Spinal cord (tissue), 10 donors: Measurements from ENCODE around the gene ALDH5A1. TPM values are rescaled to one million over a fixed set of nuclear protein-coding genes. Genes with fewer than 3 reads are reported as not detected.
"Not testable (repeated sequence)": the region's sequence is repeated elsewhere in the genome, so short reads cannot be mapped to it uniquely, and the experiment has no call there.

Experiments
- DNase-seq, 6 donors: peaks; one replicate each; pipeline versions ENCODE4 v3.0.0 to v3.0.0-alpha.2; 2013 to 2015; ENCODE audit warnings: low spot score in 6 of 6, low read depth in 4 of 6
- H3K27ac ChIP-seq: one replicate; pipeline ENCODE4 v1.5.1; 2013; ENCODE audit warnings: low read depth, low read length, control low read depth
- H3K27me3 ChIP-seq: one replicate; pipeline ENCODE4 v1.6.1; 2013; ENCODE audit warnings: low read length; ENCODE audit not compliant: control insufficient read depth, insufficient read depth
- H3K36me3 ChIP-seq: one replicate; pipeline ENCODE4 v1.6.1; 2013; ENCODE audit warnings: low read length; ENCODE audit not compliant: control insufficient read depth, insufficient read depth
- H3K4me1 ChIP-seq: one replicate; pipeline ENCODE4 v1.6.1; 2013; ENCODE audit warnings: low read length; ENCODE audit not compliant: control insufficient read depth, insufficient read depth
- H3K4me3 ChIP-seq: one replicate; pipeline ENCODE4 v1.5.1; 2013; ENCODE audit warnings: low read depth, low read length, control low read depth
- H3K9me3 ChIP-seq: one replicate; pipeline ENCODE4 v1.6.1; 2013; ENCODE audit warnings: low read length; ENCODE audit not compliant: control insufficient read depth, insufficient read depth
- WGBS: methylation state at CpG from one replicate; pipeline ENCODE4 v1.1.5; 2013; ENCODE audit warnings: missing lambda C conversion rate; ENCODE audit not compliant: insufficient coverage; 5-methylcytosine and 5-hydroxymethylcytosine counted together
- polyA plus RNA-seq, 2 donors: library from polyadenylated mRNA; unstranded; fragments of 120-200 nt; gene quantifications; one replicate each; pipeline ENCODE4 v1.2.1, GENCODE V29; 2013; ENCODE audit not compliant: insufficient read length in 2 of 2
- total RNA-seq, 2 donors: library from RNA; depleted of rRNA in 1 of 2; stranded (reverse); fragments of 120-200 nt in 1 of 2; fragments of >200 nt in 1 of 2; gene quantifications; one replicate each; pipeline versions ENCODE4 v1.2.3 to v1.2.4, GENCODE V29; 2013 to 2014
- donor health status: healthy.

ALDH5A1 gene
- total and polyA plus RNA-seq, 4 donors, result 22.4 to 68.3 (median 44.7) TPM

DNA sequence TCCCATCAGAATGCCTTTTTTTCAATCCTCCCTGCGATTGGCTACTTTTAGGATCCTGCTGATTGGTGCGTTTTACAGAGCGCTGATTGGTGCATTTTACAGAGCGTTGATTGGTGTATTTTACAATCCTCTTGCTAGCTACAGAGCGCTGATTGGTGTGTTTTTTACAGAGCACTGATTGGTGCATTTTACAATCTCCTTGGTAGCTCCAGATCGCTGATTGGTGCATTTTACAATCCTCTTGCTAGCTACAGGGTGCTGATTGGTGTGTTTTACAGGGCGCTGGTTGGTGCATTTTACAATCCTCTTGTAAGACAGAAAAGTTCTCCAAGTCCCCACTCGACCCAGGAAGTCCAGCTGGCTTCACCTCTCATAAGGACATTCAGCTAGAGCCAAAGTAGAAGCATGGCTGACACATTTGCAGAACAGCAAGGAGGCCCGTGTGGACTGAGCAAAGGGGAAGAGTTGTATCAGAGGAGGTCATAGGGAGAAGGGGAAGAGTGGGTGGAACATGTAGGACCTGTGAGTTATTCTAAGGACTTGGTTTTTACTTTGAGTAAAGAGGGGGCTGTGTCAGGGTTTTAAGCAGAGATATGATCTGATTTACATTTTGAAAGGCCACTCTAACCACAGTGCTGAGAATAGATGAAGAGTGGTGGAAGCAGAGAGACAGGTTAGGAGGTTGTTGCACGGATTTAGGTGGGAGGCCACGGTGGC lies 2.6 kb downstream of the ALDH5A1 start:
- Histone ChIP-seq H3K4me1 (peaks cover 11% of the 10 kb centered on the region), H3K36me3 (no peaks in the 10 kb centered on the region), H3K9me3 (no peaks in the 10 kb centered on the region), H3K4me3 (no peak overlapping the region), H3K27me3 (no peaks in the 10 kb centered on the region), H3K27ac (no peak overlapping the region)
- WGBS, result 97% methylated on average over 11 of the region's 11 CpGs
- DNase-seq, result no peak

DNA sequence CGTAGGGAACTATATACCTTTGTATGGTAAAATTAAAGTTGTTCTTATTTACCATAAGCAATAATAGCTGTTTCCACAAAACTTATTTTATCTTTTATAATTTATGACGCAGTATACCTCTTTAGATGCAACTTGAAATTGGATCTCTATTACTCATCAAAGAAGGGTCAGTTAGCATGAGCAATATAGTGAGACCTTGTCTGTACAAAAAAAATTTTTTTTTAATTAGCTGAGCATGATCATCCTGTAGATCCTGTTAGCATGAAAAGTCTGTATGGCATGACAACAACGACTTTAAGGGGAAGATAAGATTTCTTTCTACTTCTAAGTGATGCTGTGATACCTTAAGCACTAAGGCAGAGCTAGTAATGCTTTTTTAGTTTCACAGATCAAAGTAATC lies 5.9 kb downstream of the ALDH5A1 start:
- Histone ChIP-seq H3K4me1 (peaks cover 1% of the 10 kb centered on the region), H3K9me3 (no peaks in the 10 kb centered on the region), H3K27ac (no peak overlapping the region), H3K27me3 (no peaks in the 10 kb centered on the region), H3K36me3 (peaks cover 18% of the 10 kb centered on the region), H3K4me3 (no peak overlapping the region)
- DNase-seq, result no peak
- WGBS, result no CpG with 5 or more reads among the region's 3 CpGs

DNA sequence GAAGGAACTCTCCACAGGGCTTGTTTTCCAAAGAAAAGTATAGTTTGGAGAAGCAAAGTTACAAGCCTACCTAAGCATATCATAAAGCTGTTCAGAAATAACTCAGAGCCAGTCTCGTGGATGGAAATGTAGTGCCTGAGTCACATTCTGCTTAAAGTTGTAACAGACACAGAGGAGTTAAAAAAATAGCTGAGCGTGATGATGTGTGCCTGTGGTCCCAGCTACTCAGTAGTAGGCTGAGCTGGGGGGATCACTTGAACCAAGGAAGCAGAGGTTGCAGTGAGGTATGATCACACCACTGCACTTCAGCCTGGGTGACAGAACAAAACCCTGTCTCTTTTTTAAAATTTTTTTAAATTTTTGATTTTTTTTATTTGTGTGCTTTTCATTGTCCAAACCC lies 6.6 kb downstream of the ALDH5A1 start:
- Histone ChIP-seq H3K4me1 (no peaks in the 10 kb centered on the region), H3K27me3 (no peaks in the 10 kb centered on the region), H3K9me3 (no peaks in the 10 kb centered on the region), H3K4me3 (no peak overlapping the region), H3K27ac (no peak overlapping the region), H3K36me3 (peaks cover 20% of the 10 kb centered on the region)
- 76% methylated on average over 2 of the region's 2 CpGs for WGBS
- DNase-seq, result no peak

DNA sequence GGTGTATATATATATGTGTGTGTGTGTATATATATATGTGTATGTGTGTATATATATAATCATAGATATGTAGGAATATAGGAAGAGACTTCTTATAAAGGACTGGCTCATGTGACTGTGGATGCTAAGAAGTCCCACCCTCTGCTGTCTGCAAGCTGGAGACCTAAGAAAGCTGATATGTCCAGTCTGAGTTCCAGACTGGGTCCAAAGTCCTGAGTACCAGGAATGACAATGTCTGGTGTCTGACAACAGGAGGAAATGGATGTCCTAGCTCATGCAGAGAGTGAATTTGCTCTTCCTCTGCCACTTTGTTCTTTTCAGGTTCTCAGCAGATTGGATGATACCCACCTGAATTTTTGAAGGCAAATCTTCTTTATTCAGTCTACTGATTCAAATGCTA lies 7.1 kb downstream of the ALDH5A1 start:
- Histone ChIP-seq H3K4me1 (no peaks in the 10 kb centered on the region), H3K27me3 (no peaks in the 10 kb centered on the region)
- no peak for DNase-seq

DNA sequence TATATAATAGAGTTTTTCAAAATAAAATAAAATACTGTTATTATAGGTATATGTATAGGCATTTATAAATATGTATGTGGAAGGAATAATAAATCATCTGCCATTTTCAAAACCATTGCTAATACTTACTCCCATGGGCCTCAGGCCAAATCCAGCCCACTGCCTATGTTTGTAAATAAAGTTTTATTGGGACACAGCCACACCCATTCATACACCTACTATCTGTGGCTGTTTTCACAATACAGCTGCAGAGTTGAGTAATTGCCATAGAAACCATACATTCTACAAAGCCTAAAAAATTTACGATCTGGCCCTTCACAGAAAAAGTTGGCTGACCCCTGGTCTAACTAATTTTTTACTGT lies 9.5 kb downstream of the ALDH5A1 start:
- Histone ChIP-seq H3K4me3 (no peak overlapping the region), H3K36me3 (peaks cover 20% of the 10 kb centered on the region), H3K27ac (no peak overlapping the region), H3K9me3 (peaks cover 3% of the 10 kb centered on the region), H3K4me1 (no peaks in the 10 kb centered on the region), H3K27me3 (no peaks in the 10 kb centered on the region)
- WGBS, result no CpG with 5 or more reads among the region's 1 CpG
- DNase-seq, result no peak

More for the DNA sequence above, 7.1 kb downstream of the ALDH5A1 start:
- H3K9me3 ChIP-seq, result no peaks in the 10 kb centered on the region
- no peak overlapping the region for H3K27ac ChIP-seq
- peaks cover 20% of the 10 kb centered on the region for H3K36me3 ChIP-seq
- no peak overlapping the region for H3K4me3 ChIP-seq

DNA sequence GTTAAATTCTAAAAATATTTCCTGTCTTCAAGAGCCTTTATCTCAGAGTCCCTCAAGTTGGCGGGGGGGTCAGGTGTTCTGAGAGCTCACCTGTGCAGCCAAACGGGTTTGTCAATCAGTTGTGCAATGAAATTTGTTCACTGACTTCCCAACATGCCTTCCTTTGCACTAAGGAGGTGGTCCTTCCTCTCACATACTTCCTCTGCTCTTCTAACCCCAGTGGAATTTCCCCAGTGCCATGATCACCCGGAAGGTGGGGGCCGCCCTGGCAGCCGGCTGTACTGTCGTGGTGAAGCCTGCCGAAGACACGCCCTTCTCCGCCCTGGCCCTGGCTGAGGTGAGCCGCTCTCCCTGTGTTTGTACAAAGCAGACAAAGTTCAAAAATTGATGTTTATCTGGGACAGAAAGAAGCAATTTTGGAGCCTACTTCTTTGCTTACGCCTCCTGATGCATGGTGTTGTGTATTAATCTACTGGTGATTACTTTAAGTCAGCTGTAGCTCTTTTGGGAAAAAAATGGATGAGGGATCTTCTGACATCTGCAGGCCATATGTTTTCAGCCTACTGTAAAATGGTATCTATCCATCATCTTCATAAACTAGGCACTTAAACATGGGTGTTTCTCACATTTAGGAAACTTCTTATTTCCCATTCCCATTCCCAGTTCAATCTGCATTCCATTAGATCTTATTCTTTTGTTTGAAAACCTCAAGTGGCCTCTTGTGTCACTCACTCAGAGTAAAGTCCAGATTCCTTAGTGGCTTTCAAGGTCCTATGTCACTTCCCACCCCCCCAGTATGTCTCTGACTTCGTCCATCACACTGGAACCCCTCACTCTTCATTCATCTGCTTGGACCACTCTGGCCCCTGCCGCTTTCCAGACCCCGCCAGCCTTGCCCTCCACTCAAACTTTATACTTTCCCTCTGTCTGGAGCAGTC lies 10.1 kb downstream of the ALDH5A1 start:
- no peak for DNase-seq
- WGBS, result 91% methylated on average over 13 of the region's 14 CpGs
- Histone ChIP-seq H3K9me3 (peaks cover 3% of the 10 kb centered on the region), H3K4me1 (no peaks in the 10 kb centered on the region), H3K27ac (no peak overlapping the region), H3K36me3 (peaks cover 20% of the 10 kb centered on the region), H3K27me3 (no peaks in the 10 kb centered on the region), H3K4me3 (no peak overlapping the region)

DNA sequence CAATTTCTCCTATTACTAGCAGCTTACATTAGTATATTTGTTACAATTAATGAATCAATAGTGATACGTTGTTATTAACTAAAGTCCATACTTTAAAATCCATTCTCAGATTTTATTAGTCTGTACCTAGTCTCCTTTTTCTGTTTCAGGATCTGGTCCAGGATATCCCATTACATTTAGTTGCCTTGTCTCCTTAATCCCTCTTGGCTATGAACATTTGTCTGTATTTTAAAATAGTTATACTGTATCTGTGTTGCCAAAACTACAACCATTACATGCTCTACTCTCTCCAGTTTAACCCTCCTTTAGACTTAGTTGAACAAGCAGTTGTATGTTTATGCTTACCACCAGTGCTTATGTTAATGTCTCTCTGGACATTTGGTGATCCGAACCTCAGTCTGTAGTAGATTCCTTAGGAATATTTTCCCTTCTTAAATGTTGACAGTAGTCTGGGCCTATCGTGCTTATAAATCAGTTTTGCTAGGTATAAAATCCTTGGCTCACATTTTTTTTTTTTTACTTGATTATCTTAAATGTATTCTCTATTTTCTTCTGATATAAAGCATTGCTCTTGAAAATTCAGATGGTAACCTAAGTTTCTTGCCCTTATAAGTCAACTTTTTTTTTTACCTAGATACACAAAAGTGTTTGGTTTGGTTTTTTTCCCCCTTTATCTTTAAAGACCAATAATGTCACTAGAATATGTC lies 12.2 kb downstream of the ALDH5A1 start:
- no CpG with 5 or more reads among the region's 3 CpGs for WGBS

DNA sequence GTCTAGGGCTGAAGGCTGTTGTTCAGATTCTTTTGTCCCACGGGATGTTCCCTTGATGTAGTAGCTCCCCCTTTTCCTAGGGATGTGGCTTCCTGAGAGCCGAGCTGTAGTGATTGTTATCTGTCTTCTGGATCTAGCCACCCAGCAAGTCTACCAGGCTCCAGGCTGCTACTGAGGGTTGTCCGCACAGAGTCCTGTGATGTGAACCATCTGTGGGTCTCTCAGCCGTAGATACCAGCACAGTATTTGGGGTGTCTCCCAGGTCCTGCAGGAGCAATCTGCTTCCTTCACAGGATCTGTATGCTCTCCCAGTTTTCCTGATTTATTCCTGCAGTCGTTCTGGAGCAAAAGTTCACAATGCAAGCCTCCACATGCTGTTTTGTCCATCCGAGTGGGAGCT lies 17.2 kb downstream of the ALDH5A1 start:
- not testable (repeated sequence) for H3K4me1 ChIP-seq, H3K4me3 ChIP-seq, DNase-seq, H3K9me3 ChIP-seq, H3K27me3 ChIP-seq, H3K27ac ChIP-seq
- 60% methylated on average over 4 of the region's 6 CpGs for WGBS
- peaks cover 25% of the 10 kb centered on the region for H3K36me3 ChIP-seq

More for the DNA sequence above, 12.2 kb downstream of the ALDH5A1 start:
- Histone ChIP-seq H3K27ac (no peak overlapping the region), H3K27me3 (no peaks in the 10 kb centered on the region), H3K9me3 (peaks cover 3% of the 10 kb centered on the region), H3K4me1 (no peaks in the 10 kb centered on the region), H3K36me3 (peaks cover 20% of the 10 kb centered on the region), H3K4me3 (no peak overlapping the region)
- no peak for DNase-seq

DNA sequence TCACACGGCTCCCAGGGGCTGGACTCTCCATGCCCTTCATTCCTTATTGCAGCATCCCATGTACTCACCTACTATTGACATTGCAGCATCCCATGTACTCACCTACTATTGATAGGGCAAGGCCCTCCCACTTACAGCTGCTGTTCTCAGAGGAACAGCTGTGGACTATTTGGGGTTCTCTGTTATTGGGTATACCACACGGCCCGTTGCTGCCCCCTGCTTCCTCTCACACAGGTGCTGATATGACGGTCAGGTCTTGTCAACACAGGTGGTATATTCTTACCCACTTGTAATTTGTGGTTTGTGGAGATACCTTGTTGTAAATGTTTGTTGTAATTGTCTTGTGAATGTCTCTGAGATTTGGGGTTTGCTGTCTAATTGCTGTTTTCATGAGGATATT lies 18.8 kb downstream of the ALDH5A1 start:
- Histone ChIP-seq H3K4me3 (no peak overlapping the region), H3K27ac (no peak overlapping the region), H3K4me1 (no peaks in the 10 kb centered on the region), H3K36me3 (peaks cover 25% of the 10 kb centered on the region), H3K9me3 (no peaks in the 10 kb centered on the region), H3K27me3 (no peaks in the 10 kb centered on the region)
- no peak for DNase-seq
- WGBS, result 100% methylated on average over 1 of the region's 4 CpGs
